Measurements from ENCODE around the gene DIPK1B. TPM values are rescaled to one million over a fixed set of nuclear protein-coding genes. Genes with fewer than 3 reads are reported as not detected.

Gene DIPK1B
- total RNA-seq, 1 donor from 2014 or later, result 17.1 TPM

DNA sequence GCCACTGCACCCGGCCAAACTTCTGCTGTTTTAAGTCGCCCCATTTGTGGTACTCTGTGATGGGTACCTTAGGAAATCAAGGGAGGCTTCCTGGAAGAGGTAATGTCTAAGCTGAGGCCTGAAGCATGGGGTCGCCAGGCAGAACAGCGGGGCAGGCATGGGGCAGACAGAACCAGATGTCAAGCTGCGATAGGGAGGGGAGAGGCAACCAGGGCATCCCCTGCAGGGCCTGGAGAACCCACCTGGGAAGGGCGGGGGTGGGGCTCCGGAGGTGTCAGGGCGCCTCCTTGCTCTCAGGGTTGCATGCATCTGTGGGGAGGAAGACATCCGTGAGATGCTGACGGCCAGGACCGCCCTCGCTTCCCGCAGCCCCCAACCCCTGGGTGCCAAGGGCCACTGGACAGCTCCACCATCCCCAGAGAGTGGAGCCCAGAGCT is 49.2 kb downstream of the DIPK1B start:
- DNase-seq (ENCODE audit: low read depth), result no peak
- no peak for TF ChIP-seq CTCF (IDR thresholded peaks at IDR 0.05; ENCODE audit: insufficient read depth, low read length, poor library complexity, severe bottlenecking)
- Histone ChIP-seq H3K4me3 (ENCODE audit: low read depth, low read length) (no peak overlapping the region), H3K36me3 (ENCODE audit: control insufficient read depth, insufficient read depth, low read length) (no peaks in the 10 kb centered on the region), H3K27me3 (ENCODE audit: control insufficient read depth, insufficient read depth, low read length) (peaks cover 31% of the 10 kb centered on the region)

- TF ChIP-seq CTCF (IDR thresholded peaks at IDR 0.05; ENCODE audit: insufficient read depth, low read length, poor library complexity, severe bottlenecking), result no peak
- Histone ChIP-seq H3K27me3 (ENCODE audit: control insufficient read depth, insufficient read depth, low read length) (peaks cover 24% of the 10 kb centered on the region), H3K36me3 (ENCODE audit: control insufficient read depth, insufficient read depth, low read length) (no peaks in the 10 kb centered on the region), H3K4me3 (ENCODE audit: low read depth, low read length) (no peak overlapping the region)
- no peak for DNase-seq (ENCODE audit: low read depth)
Measured at GRCh38 chr9:136762221-136762691, 49.9 kb downstream of the DIPK1B start.

GRCh38 chr9:136762915-136763648 is 50.7 kb downstream of the DIPK1B start:
- Histone ChIP-seq H3K4me3 (ENCODE audit: low read depth, low read length) (no peak overlapping the region), H3K36me3 (ENCODE audit: control insufficient read depth, insufficient read depth, low read length) (no peaks in the 10 kb centered on the region), H3K27me3 (ENCODE audit: control insufficient read depth, insufficient read depth, low read length) (peaks cover 24% of the 10 kb centered on the region)
- DNase-seq (ENCODE audit: low read depth), result no peak
- no peak for TF ChIP-seq CTCF (IDR thresholded peaks at IDR 0.05; ENCODE audit: insufficient read depth, low read length, poor library complexity, severe bottlenecking)

GRCh38 chr9:136763649-136764035 is 51.3 kb downstream of the DIPK1B start:
- Histone ChIP-seq H3K27me3 (ENCODE audit: control insufficient read depth, insufficient read depth, low read length) (peaks cover 22% of the 10 kb centered on the region), H3K4me3 (ENCODE audit: low read depth, low read length) (no peak overlapping the region), H3K36me3 (ENCODE audit: control insufficient read depth, insufficient read depth, low read length) (no peaks in the 10 kb centered on the region)
- DNase-seq (ENCODE audit: low read depth), result no peak
- no peak for TF ChIP-seq CTCF (IDR thresholded peaks at IDR 0.05; ENCODE audit: insufficient read depth, low read length, poor library complexity, severe bottlenecking)

- no peak within 1 kb of the TSS for H3K4me3 ChIP-seq (ENCODE audit: low read depth, low read length)
- no peak for DNase-seq (ENCODE audit: low read depth)
- no peak for TF ChIP-seq CTCF (IDR thresholded peaks at IDR 0.05; ENCODE audit: insufficient read depth, low read length, poor library complexity, severe bottlenecking)
- peaks cover 22% of the 10 kb centered on the region for H3K27me3 ChIP-seq (ENCODE audit: control insufficient read depth, insufficient read depth, low read length)
- H3K36me3 ChIP-seq (ENCODE audit: control insufficient read depth, insufficient read depth, low read length), result no peaks in the 10 kb centered on the region
Measured at GRCh38 chr9:136764301-136764891, 52.0 kb downstream of the DIPK1B start, which contains the start of gene LCN15. Gene LCN15 (minus strand): TSS chr9:136764518. CDS start chr9:136764488, 30 bp downstream.
